ENCODE results near the gene GALNT14. TPM values are rescaled to one million over a fixed set of nuclear protein-coding genes. Genes with fewer than 3 reads are reported as not detected.

Gene GALNT14
- polyA plus RNA-seq, 6 donors from 2014 or later = 0.45 to 1.4 (median 0.64) TPM; not detected in 2

GRCh38 chr2:31023541-31023940 is 114.7 kb downstream of the GALNT14 start:
- no peak overlapping the region for H3K27ac Mint-ChIP-seq
- DNase-seq (no peak), ATAC-seq (ENCODE audit: low read depth in 2 of 2) (no peak)
- no peaks in the 10 kb centered on the region for H3K36me3 Mint-ChIP-seq
- no peaks in the 10 kb centered on the region for H3K27me3 Mint-ChIP-seq
- H3K4me3 Mint-ChIP-seq = no peak overlapping the region
- no peaks in the 10 kb centered on the region for H3K4me1 Mint-ChIP-seq
- H3K9me3 Mint-ChIP-seq = peaks cover 0 to 2% (median 0%) of the 10 kb centered on the region in 7 donors

- no peaks in the 10 kb centered on the region for H3K36me3 Mint-ChIP-seq
These were observed 117.5 kb downstream of the GALNT14 start for GRCh38 chr2:31020713-31021112.

DNA sequence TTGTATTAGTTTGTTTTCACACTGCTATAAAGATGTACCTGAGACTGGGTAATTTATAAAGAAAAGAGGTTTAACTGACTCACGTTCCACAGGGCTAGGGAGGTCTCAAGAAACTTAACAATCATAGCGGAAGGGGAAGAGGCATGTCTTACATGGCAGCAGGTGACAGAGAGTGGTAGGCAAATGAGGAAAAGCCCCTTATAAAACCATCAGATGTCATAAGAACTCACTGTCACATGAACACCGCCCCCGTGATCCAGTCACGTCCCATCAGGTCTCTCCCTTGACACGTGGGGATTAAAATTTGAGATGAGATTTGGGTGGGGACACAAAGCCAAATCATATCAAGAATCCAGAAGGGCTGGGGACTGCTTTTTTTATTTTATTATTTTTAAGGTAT is 120.0 kb downstream of the GALNT14 start:
- ATAC-seq (ENCODE audit: low read depth in 2 of 2) = no peak
- H3K36me3 Mint-ChIP-seq = no peaks in the 10 kb centered on the region
- peaks cover 0 to 6% (median 0%) of the 10 kb centered on the region in 3 donors for H3K4me1 Mint-ChIP-seq
- H3K4me3 Mint-ChIP-seq = no peak overlapping the region
- peak overlapping the region in 2 of 6 donors; percentile 2 to 21 for H3K27ac Mint-ChIP-seq
- no peaks in the 10 kb centered on the region for H3K27me3 Mint-ChIP-seq
- no peak for DNase-seq
- no peaks in the 10 kb centered on the region for H3K9me3 Mint-ChIP-seq

More at GRCh38 chr2:31020713-31021112, 117.5 kb downstream of the GALNT14 start:
- peaks cover 0 to 2% (median 0%) of the 10 kb centered on the region in 7 donors for H3K9me3 Mint-ChIP-seq
- no peaks in the 10 kb centered on the region for H3K27me3 Mint-ChIP-seq
- ATAC-seq (ENCODE audit: low read depth in 2 of 2) = no peak
- H3K4me3 Mint-ChIP-seq = no peak overlapping the region
- H3K27ac Mint-ChIP-seq = no peak overlapping the region
- DNase-seq = no peak
- H3K4me1 Mint-ChIP-seq = peaks cover 0 to 6% (median 0%) of the 10 kb centered on the region in 3 donors

- Mint-ChIP-seq H3K36me3 (no peaks in the 10 kb centered on the region), H3K27ac (no peak overlapping the region), H3K4me3 (no peak overlapping the region), H3K27me3 (no peaks in the 10 kb centered on the region), H3K9me3 (no peaks in the 10 kb centered on the region), H3K4me1 (peaks cover 0 to 6% (median 0%) of the 10 kb centered on the region in 3 donors)
- no peak for ATAC-seq (ENCODE audit: low read depth in 2 of 2)
- no peak for DNase-seq
These were observed 121.6 kb downstream of the GALNT14 start for GRCh38 chr2:31016648-31017047.

GRCh38 chr2:31014516-31014915 is 123.7 kb downstream of the GALNT14 start:
- Mint-ChIP-seq H3K27me3 (no peaks in the 10 kb centered on the region), H3K4me1 (peaks cover 0 to 6% (median 5%) of the 10 kb centered on the region in 3 donors), H3K36me3 (peaks cover 0 to 7% of the 10 kb centered on the region in 2 donors), H3K9me3 (peaks cover 0 to 5% (median 0%) of the 10 kb centered on the region in 7 donors), H3K27ac (no peak overlapping the region), H3K4me3 (no peak overlapping the region)
- ATAC-seq (ENCODE audit: low read depth in 2 of 2) (no peak), DNase-seq (no peak)

GRCh38 chr2:31013301-31013700 is 124.9 kb downstream of the GALNT14 start:
- Mint-ChIP-seq H3K4me3 (no peak overlapping the region), H3K27me3 (no peaks in the 10 kb centered on the region), H3K36me3 (peaks cover 0 to 7% of the 10 kb centered on the region in 2 donors), H3K4me1 (peaks cover 0 to 5% (median 5%) of the 10 kb centered on the region in 3 donors), H3K27ac (peak overlapping the region in 1 of 6 donors; percentile 30), H3K9me3 (peaks cover 0 to 5% (median 0%) of the 10 kb centered on the region in 7 donors)
- DNase-seq (no peak), ATAC-seq (ENCODE audit: low read depth in 2 of 2) (no peak)

GRCh38 chr2:31012406-31012805 is 125.8 kb downstream of the GALNT14 start:
- ATAC-seq (ENCODE audit: low read depth in 2 of 2) = no peak
- Mint-ChIP-seq H3K36me3 (peaks cover 0 to 7% of the 10 kb centered on the region in 2 donors), H3K27me3 (no peaks in the 10 kb centered on the region), H3K4me1 (peaks cover 0 to 5% (median 0%) of the 10 kb centered on the region in 3 donors), H3K4me3 (no peak overlapping the region), H3K27ac (peak overlapping the region in 1 of 6 donors; percentile 64), H3K9me3 (peaks cover 0 to 5% (median 0%) of the 10 kb centered on the region in 7 donors)
- DNase-seq = no peak

GRCh38 chr2:31011587-31011986 is 126.7 kb downstream of the GALNT14 start:
- DNase-seq = no peak
- Mint-ChIP-seq H3K27ac (no peak overlapping the region), H3K27me3 (no peaks in the 10 kb centered on the region), H3K36me3 (peaks cover 0 to 7% of the 10 kb centered on the region in 2 donors), H3K4me1 (peaks cover 0 to 5% (median 0%) of the 10 kb centered on the region in 3 donors), H3K4me3 (no peak overlapping the region), H3K9me3 (peaks cover 0 to 5% (median 0%) of the 10 kb centered on the region in 7 donors)
- ATAC-seq (ENCODE audit: low read depth in 2 of 2) = no peak

GRCh38 chr2:31008561-31009114 is 129.6 kb downstream of the GALNT14 start:
- ATAC-seq (ENCODE audit: low read depth in 2 of 2) (no peak), DNase-seq (no peak)
- peaks cover 0 to 7% of the 10 kb centered on the region in 2 donors for H3K36me3 Mint-ChIP-seq
- H3K9me3 Mint-ChIP-seq = peaks cover 0 to 5% (median 0%) of the 10 kb centered on the region in 7 donors
- no peaks in the 10 kb centered on the region for H3K27me3 Mint-ChIP-seq
- no peak overlapping the region for H3K27ac Mint-ChIP-seq
- H3K4me3 Mint-ChIP-seq = no peak overlapping the region
- H3K4me1 Mint-ChIP-seq = peaks cover 0 to 5% (median 0%) of the 10 kb centered on the region in 3 donors

DNA sequence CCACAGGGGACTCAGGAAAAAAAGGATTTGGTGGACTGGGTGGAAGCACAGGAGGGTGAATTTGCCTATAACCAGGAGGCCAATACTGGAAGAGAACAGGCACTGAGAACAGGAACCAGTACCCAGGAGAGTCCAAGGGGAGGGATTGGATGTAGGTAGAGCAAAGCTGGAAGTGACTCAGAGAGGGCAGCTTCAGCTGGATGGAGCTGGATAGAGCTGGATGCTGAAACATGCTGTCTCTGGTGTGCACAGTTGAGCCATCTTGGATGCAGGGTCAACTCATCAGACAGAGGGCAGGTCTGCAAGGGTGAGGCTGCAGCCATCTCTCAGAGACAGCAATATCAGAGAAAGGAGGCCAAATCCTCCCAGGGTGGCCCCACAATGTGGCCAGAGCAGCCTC is 134.0 kb downstream of the GALNT14 start:
- Mint-ChIP-seq H3K36me3 (no peaks in the 10 kb centered on the region), H3K9me3 (peaks cover 0 to 1% (median 0%) of the 10 kb centered on the region in 7 donors), H3K27ac (peak overlapping the region in 1 of 6 donors; percentile 81), H3K27me3 (no peaks in the 10 kb centered on the region), H3K4me1 (no peaks in the 10 kb centered on the region), H3K4me3 (peak overlapping the region in 1 of 8 donors; percentile 77)
- no peak for ATAC-seq (ENCODE audit: low read depth in 2 of 2)
- DNase-seq = no peak

DNA sequence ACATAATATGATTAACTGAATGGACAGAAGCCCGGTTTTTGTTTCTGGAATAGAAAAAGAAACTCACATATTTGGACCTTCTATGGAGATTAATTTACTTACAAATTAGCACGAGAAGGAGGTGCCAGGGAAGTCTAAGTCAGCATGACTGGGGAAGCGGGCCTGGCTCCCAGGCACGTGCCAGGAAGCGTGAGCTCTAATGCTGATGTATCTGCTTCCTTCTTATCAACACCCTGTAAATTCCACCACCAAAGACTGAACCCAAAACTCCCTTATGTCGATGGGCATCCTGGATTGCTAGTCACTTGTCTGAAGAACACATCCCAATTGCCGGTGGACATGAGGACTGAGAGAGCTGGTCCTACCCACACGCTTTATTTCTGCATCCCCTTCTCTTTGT is 134.5 kb downstream of the GALNT14 start:
- Mint-ChIP-seq H3K36me3 (no peaks in the 10 kb centered on the region), H3K27me3 (no peaks in the 10 kb centered on the region), H3K4me1 (no peaks in the 10 kb centered on the region), H3K27ac (peak overlapping the region in 1 of 6 donors; percentile 81), H3K4me3 (peak overlapping the region in 1 of 8 donors; percentile 77), H3K9me3 (peaks cover 0 to 1% (median 0%) of the 10 kb centered on the region in 7 donors)
- ATAC-seq (ENCODE audit: low read depth in 2 of 2) = no peak
- DNase-seq = no peak

DNA sequence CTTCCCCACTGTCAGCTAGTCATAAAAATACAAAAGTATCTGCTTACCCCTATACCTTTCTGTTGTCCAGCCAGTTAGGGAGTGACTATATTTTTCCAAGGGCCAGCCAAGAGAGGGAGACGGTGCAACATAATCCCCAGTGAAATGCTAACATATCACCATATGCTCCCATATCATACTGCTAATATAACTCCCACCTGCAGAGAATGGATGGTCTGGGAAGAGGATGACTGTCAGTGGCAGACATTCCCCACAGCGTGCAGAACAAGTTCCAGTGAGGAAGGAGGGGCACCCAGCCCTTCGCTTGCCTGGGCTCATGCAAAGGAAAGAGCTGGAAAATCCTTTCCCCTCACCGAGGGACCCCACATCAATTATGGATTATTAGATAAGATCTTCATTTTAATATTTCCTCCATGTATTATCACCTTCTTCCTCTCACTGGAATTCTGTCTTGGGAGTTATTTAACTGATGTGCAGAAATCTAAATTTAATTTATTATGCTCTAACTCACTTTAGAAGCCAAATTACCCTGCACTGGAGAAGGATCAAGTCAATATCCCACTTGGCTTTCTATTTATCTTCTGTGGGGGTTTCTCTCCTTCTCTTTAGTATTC is 135.6 kb downstream of the GALNT14 start:
- no peak overlapping the region for H3K4me3 Mint-ChIP-seq

DNA sequence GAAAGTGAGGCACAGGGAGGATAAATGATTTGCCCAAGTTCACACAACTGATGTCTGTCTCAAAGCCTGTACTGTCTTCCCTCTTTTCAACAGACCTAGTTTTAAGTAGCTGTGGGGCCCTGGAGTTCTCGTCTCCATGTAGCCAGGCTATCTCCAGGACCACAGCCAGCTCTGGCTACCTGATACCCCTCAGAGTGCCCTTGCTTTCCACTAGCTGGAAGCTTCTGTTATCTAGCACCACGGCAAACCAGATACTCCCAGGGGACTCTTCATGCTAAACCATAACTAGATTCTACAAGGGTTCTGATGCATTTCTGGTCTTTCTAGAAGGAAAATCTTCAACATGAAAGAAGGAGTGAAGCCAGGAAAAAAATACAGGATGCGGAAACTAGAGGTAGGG is 137.3 kb downstream of the GALNT14 start:
- ATAC-seq (ENCODE audit: low read depth in 2 of 2) (no peak), DNase-seq (no peak)
- no peaks in the 10 kb centered on the region for H3K36me3 Mint-ChIP-seq
- H3K4me3 Mint-ChIP-seq = peak overlapping the region in 1 of 8 donors; percentile 22
- H3K27me3 Mint-ChIP-seq = no peaks in the 10 kb centered on the region
- H3K9me3 Mint-ChIP-seq = peaks cover 0 to 1% (median 0%) of the 10 kb centered on the region in 7 donors
- no peak overlapping the region for H3K27ac Mint-ChIP-seq
- no peaks in the 10 kb centered on the region for H3K4me1 Mint-ChIP-seq

More for the DNA sequence above, 135.6 kb downstream of the GALNT14 start:
- Mint-ChIP-seq H3K9me3 (peaks cover 0 to 1% (median 0%) of the 10 kb centered on the region in 7 donors), H3K4me1 (no peaks in the 10 kb centered on the region), H3K27me3 (no peaks in the 10 kb centered on the region), H3K36me3 (no peaks in the 10 kb centered on the region), H3K27ac (no peak overlapping the region)
- ATAC-seq (ENCODE audit: low read depth in 2 of 2) = no peak
- DNase-seq = no peak

GRCh38 chr2:30998672-30999071 is 139.6 kb downstream of the GALNT14 start:
- no peaks in the 10 kb centered on the region for H3K4me1 Mint-ChIP-seq
- no peak overlapping the region for H3K27ac Mint-ChIP-seq
- H3K4me3 Mint-ChIP-seq = no peak overlapping the region
- no peaks in the 10 kb centered on the region for H3K27me3 Mint-ChIP-seq
- peaks cover 0 to 1% (median 0%) of the 10 kb centered on the region in 7 donors for H3K9me3 Mint-ChIP-seq
- no peak for ATAC-seq (ENCODE audit: low read depth in 2 of 2)
- no peak for DNase-seq
- no peaks in the 10 kb centered on the region for H3K36me3 Mint-ChIP-seq
